ENCODE results near the gene PRICKLE3. TPM values are rescaled to one million over a fixed set of nuclear protein-coding genes. Genes with fewer than 3 reads are reported as not detected.
A peak's percentile ranks its signal among the peaks of the same experiment; 100 is the strongest.

Gene PRICKLE3
- total RNA-seq, 2 donors from 2014 or later, result 10.7 to 12.0 TPM

DNA sequence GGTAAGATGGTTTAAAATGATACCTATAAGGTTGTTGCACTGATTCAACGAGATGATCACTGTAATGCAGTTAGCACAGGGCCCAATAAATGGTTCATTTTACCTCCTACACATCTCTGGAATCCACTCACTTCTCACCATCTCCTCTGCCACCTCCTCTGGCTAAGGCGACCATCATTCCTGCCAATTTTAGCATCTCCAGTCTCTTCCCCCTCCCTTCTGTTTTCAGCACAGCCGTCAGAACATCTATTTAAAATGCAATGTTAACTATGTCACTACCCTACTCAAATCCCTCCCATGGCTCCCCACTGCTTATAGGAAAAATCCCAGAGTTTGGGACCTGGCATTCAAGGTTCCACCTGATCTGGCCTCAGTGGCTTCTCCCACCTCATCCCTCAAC lies 17.4 kb upstream of the PRICKLE3 start:
- H3K27me3 Mint-ChIP-seq (ENCODE audit: insufficient read depth), result peaks cover 9% of the 10 kb centered on the region
- no peak overlapping the region for H3K9ac ChIP-seq (ENCODE audit: extremely low read depth, low read length, poor library complexity, severe bottlenecking)
- H3K9me3 ChIP-seq (ENCODE audit: control insufficient read depth, low read length), result no peaks in the 10 kb centered on the region
- no peaks in the 10 kb centered on the region for H3K36me3 Mint-ChIP-seq (ENCODE audit: low read depth)
- DNase-seq, result no peak
- H3K4me3 Mint-ChIP-seq, result no peak overlapping the region
- H3K36me3 ChIP-seq (ENCODE audit: control insufficient read depth, insufficient read depth, low read length), result no peaks in the 10 kb centered on the region
- H3K4me1 Mint-ChIP-seq, result no peaks in the 10 kb centered on the region
- H3K4me3 ChIP-seq (ENCODE audit: low read length), result no peak overlapping the region
- H3K27ac Mint-ChIP-seq, result no peak overlapping the region
- H3K4me1 ChIP-seq (ENCODE audit: control insufficient read depth, insufficient read depth, low read length), result no peaks in the 10 kb centered on the region
- TF ChIP-seq, protein P1, sequence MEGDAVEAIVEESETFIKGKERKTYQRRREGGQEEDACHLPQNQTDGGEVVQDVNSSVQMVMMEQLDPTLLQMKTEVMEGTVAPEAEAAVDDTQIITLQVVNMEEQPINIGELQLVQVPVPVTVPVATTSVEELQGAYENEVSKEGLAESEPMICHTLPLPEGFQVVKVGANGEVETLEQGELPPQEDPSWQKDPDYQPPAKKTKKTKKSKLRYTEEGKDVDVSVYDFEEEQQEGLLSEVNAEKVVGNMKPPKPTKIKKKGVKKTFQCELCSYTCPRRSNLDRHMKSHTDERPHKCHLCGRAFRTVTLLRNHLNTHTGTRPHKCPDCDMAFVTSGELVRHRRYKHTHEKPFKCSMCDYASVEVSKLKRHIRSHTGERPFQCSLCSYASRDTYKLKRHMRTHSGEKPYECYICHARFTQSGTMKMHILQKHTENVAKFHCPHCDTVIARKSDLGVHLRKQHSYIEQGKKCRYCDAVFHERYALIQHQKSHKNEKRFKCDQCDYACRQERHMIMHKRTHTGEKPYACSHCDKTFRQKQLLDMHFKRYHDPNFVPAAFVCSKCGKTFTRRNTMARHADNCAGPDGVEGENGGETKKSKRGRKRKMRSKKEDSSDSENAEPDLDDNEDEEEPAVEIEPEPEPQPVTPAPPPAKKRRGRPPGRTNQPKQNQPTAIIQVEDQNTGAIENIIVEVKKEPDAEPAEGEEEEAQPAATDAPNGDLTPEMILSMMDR (conservative IDR thresholded peaks at IDR 0.05), result no peak
- H3K27me3 ChIP-seq (ENCODE audit: control insufficient read depth, insufficient read depth, low read length, poor library complexity, severe bottlenecking), result peaks cover 11% of the 10 kb centered on the region
- H3K27ac ChIP-seq (ENCODE audit: low read depth, low read length), result no peak overlapping the region
- H3K9me3 Mint-ChIP-seq, result peaks cover 51% of the 10 kb centered on the region
- 89% methylated on average over 3 of the region's 3 CpGs; no CpG with 5 or more reads in 1 of the 2 experiments for WGBS, 2 experiments (ENCODE audit: insufficient coverage in 1 of 2, insufficient read length in 1 of 2)

DNA sequence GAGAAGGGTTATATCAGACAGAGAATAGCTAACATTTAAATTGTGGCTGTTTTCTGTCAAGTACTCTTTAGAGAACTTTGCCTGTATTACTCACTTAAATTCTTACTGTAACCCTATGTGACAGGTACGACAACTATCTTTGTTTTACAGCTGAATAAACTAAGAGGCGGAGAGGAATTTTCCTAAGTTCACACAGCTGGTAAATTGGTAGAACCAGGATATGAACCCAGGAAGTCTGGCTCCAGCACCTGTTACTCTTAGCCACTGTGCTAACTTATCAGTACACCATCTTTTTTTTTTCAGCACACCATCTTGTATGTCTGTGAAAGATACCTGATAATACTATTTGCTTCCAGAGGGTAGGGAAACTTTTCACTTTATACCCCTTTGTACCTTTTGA lies 15.8 kb upstream of the PRICKLE3 start:
- peaks cover 22% of the 10 kb centered on the region for H3K27me3 ChIP-seq (ENCODE audit: control insufficient read depth, insufficient read depth, low read length, poor library complexity, severe bottlenecking)
- H3K27ac ChIP-seq (ENCODE audit: low read depth, low read length), result no peak overlapping the region
- no peaks in the 10 kb centered on the region for H3K36me3 ChIP-seq (ENCODE audit: control insufficient read depth, insufficient read depth, low read length)
- TF ChIP-seq, protein P1 (conservative IDR thresholded peaks at IDR 0.05), result no peak
- peaks cover 17% of the 10 kb centered on the region for H3K27me3 Mint-ChIP-seq (ENCODE audit: insufficient read depth)
- H3K4me1 Mint-ChIP-seq, result peaks cover 3% of the 10 kb centered on the region
- no peak overlapping the region for H3K9ac ChIP-seq (ENCODE audit: extremely low read depth, low read length, poor library complexity, severe bottlenecking)
- no peak overlapping the region for H3K4me3 Mint-ChIP-seq
- H3K36me3 Mint-ChIP-seq (ENCODE audit: low read depth), result no peaks in the 10 kb centered on the region
- H3K27ac Mint-ChIP-seq, result no peak overlapping the region
- DNase-seq, result no peak
- no peak overlapping the region for H3K4me3 ChIP-seq (ENCODE audit: low read length)
- H3K9me3 ChIP-seq (ENCODE audit: control insufficient read depth, low read length), result no peaks in the 10 kb centered on the region
- 89 to 94% methylated on average over 2 of the region's 2 CpGs for WGBS, 2 experiments (ENCODE audit: insufficient coverage in 1 of 2, insufficient read length in 1 of 2)
- H3K4me1 ChIP-seq (ENCODE audit: control insufficient read depth, insufficient read depth, low read length), result no peaks in the 10 kb centered on the region
- H3K9me3 Mint-ChIP-seq, result peaks cover 53% of the 10 kb centered on the region

DNA sequence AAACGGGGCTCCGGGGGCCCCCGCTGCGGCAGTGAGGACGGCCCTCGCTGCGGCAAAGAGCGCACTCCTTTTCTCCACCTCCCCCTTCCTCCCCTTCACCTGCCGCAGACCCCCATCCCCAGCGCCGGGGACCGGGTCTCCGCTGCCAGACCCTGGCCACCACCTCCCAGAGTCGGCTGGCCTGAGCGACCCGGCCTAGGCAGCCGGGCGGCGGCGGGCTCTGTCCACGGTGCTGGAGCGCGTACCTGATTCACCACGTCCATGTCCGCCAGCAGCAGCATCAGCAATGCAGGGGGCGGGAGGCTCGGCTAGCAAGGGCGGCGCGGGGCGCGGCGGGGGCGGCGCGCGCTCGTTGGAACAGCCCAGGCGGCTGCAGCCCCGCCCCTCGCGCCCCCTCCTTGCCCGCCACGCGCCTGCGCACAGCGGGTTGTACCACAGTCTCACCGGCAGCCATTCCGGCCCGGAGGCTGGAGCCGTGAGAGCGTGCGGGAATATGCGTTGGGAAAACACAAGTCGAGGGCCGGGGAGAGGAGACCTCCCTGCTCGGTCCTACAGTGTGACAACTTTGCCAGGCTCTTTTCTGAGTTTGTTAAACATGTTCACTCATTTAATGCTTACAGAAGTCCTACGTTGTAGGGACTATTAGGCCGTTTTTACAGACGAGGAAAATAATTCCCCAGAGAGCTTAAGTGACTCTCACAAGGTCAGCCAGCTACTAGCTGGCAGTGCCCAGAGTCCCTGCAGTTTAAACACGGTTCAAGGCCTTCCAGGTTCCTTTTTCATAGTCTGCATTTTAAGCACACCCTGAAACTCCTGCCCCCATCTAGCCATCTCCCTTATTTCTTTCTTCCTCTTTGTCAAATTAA lies 14.0 kb upstream of the PRICKLE3 start, which contains the start of gene SYP:
Gene SYP, minus strand, starts transcription at position 288 of the 866 bp plus-strand sequence. Its CDS starts 7 bp downstream, at position 281.
- WGBS, 2 experiments (ENCODE audit: insufficient coverage in 1 of 2, insufficient read length in 1 of 2), result 4 to 22% methylated on average over 1 to 60 of the region's 61 CpGs
- Mint-ChIP-seq H3K9me3 (peaks cover 59% of the 10 kb centered on the region), H3K27ac (no peak within 1 kb of the TSS), H3K36me3 (ENCODE audit: low read depth) (no peaks in the 10 kb centered on the region), H3K4me1 (peaks cover 6% of the 10 kb centered on the region), H3K27me3 (ENCODE audit: insufficient read depth) (peaks cover 17% of the 10 kb centered on the region), H3K4me3 (no peak within 1 kb of the TSS)
- Histone ChIP-seq H3K9me3 (ENCODE audit: control insufficient read depth, low read length) (no peaks in the 10 kb centered on the region), H3K27me3 (ENCODE audit: control insufficient read depth, insufficient read depth, low read length, poor library complexity, severe bottlenecking) (peaks cover 22% of the 10 kb centered on the region), H3K9ac (ENCODE audit: extremely low read depth, low read length, poor library complexity, severe bottlenecking) (no peak within 1 kb of the TSS), H3K4me3 (ENCODE audit: low read length) (no peak within 1 kb of the TSS), H3K36me3 (ENCODE audit: control insufficient read depth, insufficient read depth, low read length) (no peaks in the 10 kb centered on the region), H3K27ac (ENCODE audit: low read depth, low read length) (no peak within 1 kb of the TSS), H3K4me1 (ENCODE audit: control insufficient read depth, insufficient read depth, low read length) (no peaks in the 10 kb centered on the region)
- TF ChIP-seq, protein P1 (conservative IDR thresholded peaks at IDR 0.05), result no peak
- peak; percentile 96 for DNase-seq
